ENCODE results near the gene PTPRO. TPM values are rescaled to one million over a fixed set of nuclear protein-coding genes. Genes with fewer than 3 reads are reported as not detected.

Gene PTPRO
- total RNA-seq, 1 experiment from 2014 or later: 0.52 TPM

- no CpG with 5 or more reads among the region's 3 CpGs for WGBS (ENCODE audit: extremely low coverage, insufficient read length, low lambda C conversion rate)
- H3K36me3 Mint-ChIP-seq (ENCODE audit: insufficient read depth in 1 of 3, low read depth in 3 of 3): no peaks in the 10 kb centered on the region
- H3K27me3 Mint-ChIP-seq (ENCODE audit: low read depth): no peaks in the 10 kb centered on the region; the same call in 1 of the 2 replicates
- no peaks in the 10 kb centered on the region for H3K9me3 Mint-ChIP-seq
- Histone ChIP-seq H3K79me2 (ENCODE audit: insufficient read depth, low read length) (no peaks in the 10 kb centered on the region), H3K79me1 (ENCODE audit: insufficient read depth, low read depth, low read length, poor library complexity, severe bottlenecking) (no peaks in the 10 kb centered on the region), H3K27ac (ENCODE audit: insufficient read length, low read depth, low read length) (no peak overlapping the region), H2BK5ac (ENCODE audit: insufficient read length, low read length) (no peak overlapping the region), H2BK12ac (ENCODE audit: insufficient read length, low read depth, low read length) (no peak overlapping the region), H3K9me3 (ENCODE audit: control insufficient read depth, low read depth, low read length) (no peaks in the 10 kb centered on the region), H2BK15ac (ENCODE audit: low read depth, low read length) (no peak overlapping the region), H3K4me2 (ENCODE audit: insufficient read depth, insufficient read length, low read length) (no peak overlapping the region), H2AFZ (ENCODE audit: low read length) (no peak overlapping the region), H4K5ac (ENCODE audit: insufficient read length, low read depth, low read length) (no peak overlapping the region), H2BK20ac (ENCODE audit: low read depth, low read length, poor library complexity, severe bottlenecking) (no peak overlapping the region), H2BK120ac (ENCODE audit: low read depth, low read length, poor library complexity, severe bottlenecking) (no peak overlapping the region), H3K4me1 (ENCODE audit: insufficient read depth, low read length) (no peaks in the 10 kb centered on the region), H4K91ac (ENCODE audit: insufficient read length, low read depth, low read length) (no peak overlapping the region), H3K4ac (ENCODE audit: low read depth, low read length) (no peak overlapping the region), H3K9ac (ENCODE audit: extremely low read depth, insufficient read length, low read length) (no peak overlapping the region), H3K56ac (ENCODE audit: insufficient read length, low read depth, low read length) (no peak overlapping the region), H4K8ac (replicated peaks; ENCODE audit: insufficient read length, low read depth, low read length) (no peak overlapping the region), H3K23ac (ENCODE audit: insufficient read length, low read depth, low read length) (no peak overlapping the region), H3T11ph (ENCODE audit: low read length) (no peak overlapping the region), H3K27me3 (ENCODE audit: insufficient read depth, low read length) (no peaks in the 10 kb centered on the region), H4K20me1 (ENCODE audit: control insufficient read depth, insufficient read depth, insufficient read length) (no peaks in the 10 kb centered on the region), H3K23me2 (ENCODE audit: insufficient read length, low read depth, low read length, poor library complexity, severe bottlenecking) (no peaks in the 10 kb centered on the region), H3K14ac (ENCODE audit: insufficient read depth, low read length) (no peak overlapping the region), H2AK5ac (ENCODE audit: insufficient read length, low read length) (no peak overlapping the region), H3K18ac (ENCODE audit: insufficient read length, low read depth, low read length) (no peak overlapping the region)
- peaks cover 0 to 2% of the 10 kb centered on the region in 2 experiments; a peak in 1 of 4 replicates for H3K4me1 Mint-ChIP-seq
- no peak for TF ChIP-seq CTCF (conservative IDR thresholded peaks at IDR 0.05)
- no peak overlapping the region for H3K4me3 Mint-ChIP-seq
- H3K27ac Mint-ChIP-seq: no peak overlapping the region
- no peak for DNase-seq
Observed at GRCh38 chr12:15273896-15274295, 48.4 kb upstream of the PTPRO start.

Measured in H9 (cell line).